Vagina (tissue), 2 donors: ENCODE data around the gene MAL. TPM values are rescaled to one million over a fixed set of nuclear protein-coding genes. Genes with fewer than 3 reads are reported as not detected.

Experiments
- DNase-seq, 2 donors: peaks; one replicate each; pipeline ENCODE4 v3.0.0-alpha.2; 2017; ENCODE audit errors: extremely low spot score in 2 of 2
- H3K27ac ChIP-seq: fragments of 200-600 bp; sonication (generic); one replicate; pipeline ENCODE4 v1.5.1; 2019
- H3K27me3 ChIP-seq: fragments of 200-600 bp; sonication (generic); one replicate; pipeline ENCODE4 v1.5.1; 2019
- H3K36me3 ChIP-seq, 2 donors: fragments of 200-600 bp; sonication (generic); one replicate each; pipeline ENCODE4 v1.5.1; 2017 to 2019
- H3K4me1 ChIP-seq: fragments of 200-600 bp; sonication (generic); one replicate; pipeline ENCODE4 v1.5.1; 2019
- H3K4me3 ChIP-seq, 2 donors: fragments of 200-600 bp; sonication (generic); 1 replicate in 1 of 2; 2 replicates in 1 of 2; pipeline ENCODE4 v1.5.1; 2016 to 2019
- H3K9me3 ChIP-seq: fragments of 200-600 bp; sonication (generic); one replicate; pipeline ENCODE4 v1.5.1; 2019
- POLR2A ChIP-seq, 2 donors: fragments of 450-650 bp; IDR thresholded peaks; one replicate each; pipeline ENCODE4 v1.6.1; 2017; ENCODE audit warnings: antibody characterized with exemption in 2 of 2, mild to moderate bottlenecking in 2 of 2, moderate library complexity in 2 of 2
- POLR2AphosphoS5 ChIP-seq, 2 donors: sonication (generic); formaldehyde crosslinking; IDR thresholded peaks; one replicate each; pipeline ENCODE4 v1.9.0; 2017; ENCODE audit warnings: antibody characterized with exemption in 2 of 2, mild to moderate bottlenecking in 2 of 2, low read depth in 1 of 2; ENCODE audit not compliant: insufficient read depth in 1 of 2
- intact Hi-C: fragments of 100-400 bp; cut with DNase I; formaldehyde crosslinking; loops from one replicate; pipeline ENCODE4 v1.15.1; 2023
- total RNA-seq: library from RNA; depleted of rRNA; stranded (reverse); fragments of >200 nt; gene quantifications from one replicate; pipeline ENCODE4 v1.2.3, GENCODE V29; 2016
- TF ChIP-seq, protein P1 (sequence below), 3 experiments: fragments of 450-650 bp in 2 of 3; fragments of 200-600 bp in 1 of 3; sonication (generic) in 1 of 3; IDR thresholded peaks; one replicate each; pipeline ENCODE4 v1.5.1; 2017 to 2019; ENCODE audit warnings: antibody characterized with exemption in 3 of 3, mild to moderate bottlenecking in 2 of 3, moderate library complexity in 2 of 3

The MAL gene
- total RNA-seq, 1 donor from 2014 or later = 71.0 TPM

DNA sequence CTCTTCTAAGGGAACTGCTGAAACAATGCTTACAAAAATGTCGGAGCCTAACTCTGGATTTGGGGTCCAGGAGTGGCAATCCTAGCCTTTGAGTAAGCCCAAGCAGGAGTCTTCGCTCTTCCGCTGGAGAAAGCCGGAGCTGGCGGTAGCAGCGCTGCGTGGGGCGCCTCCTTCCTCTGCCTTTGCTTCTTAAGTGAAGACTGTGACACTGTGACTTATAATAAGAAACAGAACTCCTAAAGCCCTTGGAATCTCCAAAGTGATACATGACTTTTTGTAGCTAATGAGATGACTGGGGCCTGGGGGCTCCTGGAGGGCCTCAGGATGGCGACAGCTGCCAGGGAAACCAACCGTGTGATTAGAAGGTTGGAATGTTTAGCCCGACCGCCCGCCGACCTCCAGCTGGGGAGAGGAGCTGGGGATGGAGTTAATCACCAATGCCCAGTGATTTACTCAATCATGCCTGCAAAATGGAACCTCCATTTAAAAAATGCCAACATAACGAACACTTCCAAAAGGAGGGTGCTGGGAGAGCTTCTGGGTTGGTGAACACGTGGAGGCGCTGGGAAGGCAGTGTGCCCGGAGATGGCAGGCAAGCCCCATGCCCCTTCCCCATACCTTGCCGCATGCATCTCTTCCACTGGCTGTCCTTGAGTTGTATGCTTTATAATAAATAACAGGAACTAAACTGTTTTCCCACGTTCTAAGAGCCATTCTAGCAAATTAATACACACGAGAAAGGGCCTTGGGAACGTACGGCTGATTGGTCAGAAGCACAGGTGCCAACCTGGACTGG lies 29.0 kb upstream of the MAL start:
- Histone ChIP-seq H3K27ac (no peak overlapping the region), H3K9me3 (no peaks in the 10 kb centered on the region), H3K27me3 (no peaks in the 10 kb centered on the region), H3K4me3 (no peak overlapping the region), H3K36me3 (no peaks in the 10 kb centered on the region), H3K4me1 (no peaks in the 10 kb centered on the region)
- no peak for DNase-seq
- no peak for TF ChIP-seq POLR2AphosphoS5 (IDR thresholded peaks at IDR 0.05; ENCODE audit: insufficient read depth in 1 of 2, low read depth in 1 of 2)
- TF ChIP-seq, protein P1, sequence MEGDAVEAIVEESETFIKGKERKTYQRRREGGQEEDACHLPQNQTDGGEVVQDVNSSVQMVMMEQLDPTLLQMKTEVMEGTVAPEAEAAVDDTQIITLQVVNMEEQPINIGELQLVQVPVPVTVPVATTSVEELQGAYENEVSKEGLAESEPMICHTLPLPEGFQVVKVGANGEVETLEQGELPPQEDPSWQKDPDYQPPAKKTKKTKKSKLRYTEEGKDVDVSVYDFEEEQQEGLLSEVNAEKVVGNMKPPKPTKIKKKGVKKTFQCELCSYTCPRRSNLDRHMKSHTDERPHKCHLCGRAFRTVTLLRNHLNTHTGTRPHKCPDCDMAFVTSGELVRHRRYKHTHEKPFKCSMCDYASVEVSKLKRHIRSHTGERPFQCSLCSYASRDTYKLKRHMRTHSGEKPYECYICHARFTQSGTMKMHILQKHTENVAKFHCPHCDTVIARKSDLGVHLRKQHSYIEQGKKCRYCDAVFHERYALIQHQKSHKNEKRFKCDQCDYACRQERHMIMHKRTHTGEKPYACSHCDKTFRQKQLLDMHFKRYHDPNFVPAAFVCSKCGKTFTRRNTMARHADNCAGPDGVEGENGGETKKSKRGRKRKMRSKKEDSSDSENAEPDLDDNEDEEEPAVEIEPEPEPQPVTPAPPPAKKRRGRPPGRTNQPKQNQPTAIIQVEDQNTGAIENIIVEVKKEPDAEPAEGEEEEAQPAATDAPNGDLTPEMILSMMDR (IDR thresholded peaks at IDR 0.05) = no peak
- no peak for TF ChIP-seq POLR2A (IDR thresholded peaks at IDR 0.05)
- intact Hi-C loops = no loop called here

DNA sequence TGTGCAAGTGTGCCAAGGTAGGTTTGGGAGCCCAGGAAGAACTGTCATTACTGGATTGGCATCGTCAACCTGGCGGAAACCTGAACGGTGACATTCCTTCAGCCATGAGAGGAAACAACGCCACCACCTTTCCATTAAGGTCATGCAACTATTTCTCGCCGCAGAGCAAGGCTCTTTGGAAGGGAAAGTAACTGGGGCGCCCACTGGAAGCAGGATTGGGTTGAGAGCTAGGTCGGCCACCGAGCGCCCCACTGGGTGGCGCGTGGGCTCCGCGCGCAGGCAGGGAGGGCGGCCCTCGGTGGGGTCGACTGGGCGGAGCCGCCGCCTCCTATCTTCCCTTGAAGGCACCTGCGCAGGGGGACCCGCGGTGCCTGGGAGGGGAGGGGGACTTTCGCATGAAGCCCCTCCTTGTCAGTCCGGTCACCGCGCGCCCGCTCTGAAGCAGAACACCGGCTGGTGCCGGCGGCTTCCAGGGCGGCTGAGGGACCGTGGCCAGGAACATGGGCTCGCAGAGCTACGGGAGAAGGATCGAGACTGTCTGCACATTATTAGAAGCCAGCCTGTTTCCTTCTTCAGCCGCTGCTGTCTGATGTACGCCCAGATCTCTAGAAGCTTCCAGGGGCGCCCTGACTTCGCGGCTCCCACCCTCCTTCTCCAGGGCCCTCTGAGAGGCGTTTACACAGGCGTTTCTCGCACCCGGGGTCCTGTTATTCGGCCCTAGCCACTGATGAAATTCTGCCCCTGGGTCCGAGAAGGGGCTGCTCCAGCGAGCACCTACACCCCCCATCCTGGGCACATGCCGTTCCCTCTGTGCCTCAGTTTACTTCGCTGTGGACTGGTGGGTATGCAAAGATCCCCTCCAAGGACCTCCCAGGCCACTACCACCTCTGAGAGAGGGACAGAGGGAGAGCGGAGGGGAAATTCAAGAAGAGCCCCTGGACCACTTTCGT lies 27.3 kb upstream of the MAL start:
- Histone ChIP-seq H3K4me1 (no peaks in the 10 kb centered on the region), H3K9me3 (no peaks in the 10 kb centered on the region), H3K4me3 (peak overlapping the region in 1 of 2 donors; percentile 16), H3K27ac (no peak overlapping the region), H3K27me3 (no peaks in the 10 kb centered on the region), H3K36me3 (no peaks in the 10 kb centered on the region)
- intact Hi-C loops = no loop called here
- TF ChIP-seq POLR2A (IDR thresholded peaks at IDR 0.05) (no peak), POLR2AphosphoS5 (IDR thresholded peaks at IDR 0.05; ENCODE audit: insufficient read depth in 1 of 2, low read depth in 1 of 2) (no peak)
- TF ChIP-seq, protein P1 (IDR thresholded peaks at IDR 0.05) = no peak
- no peak for DNase-seq

DNA sequence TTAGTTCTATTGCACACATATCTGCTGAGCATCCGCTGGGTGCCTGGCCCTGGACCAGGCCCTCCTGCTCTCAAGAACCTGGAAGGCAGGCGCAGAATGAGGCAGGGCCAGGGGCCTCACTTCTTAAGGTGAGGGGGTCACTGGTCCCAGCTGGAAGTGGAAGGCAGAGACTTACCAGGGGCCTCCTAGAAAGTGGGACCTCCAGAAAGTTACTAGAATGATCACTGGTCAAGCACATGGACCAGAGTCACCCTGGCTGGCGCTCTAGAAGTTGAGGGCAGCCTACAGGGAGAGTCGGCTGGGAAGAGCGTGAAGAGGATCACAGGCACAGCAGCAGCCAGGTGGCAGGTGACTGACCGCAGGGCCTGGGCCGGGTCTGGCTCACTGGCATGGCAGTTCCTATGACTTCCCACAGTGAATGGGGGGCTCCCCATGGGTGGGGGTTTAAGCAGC lies 26.1 kb upstream of the MAL start:
- no peaks in the 10 kb centered on the region for H3K4me1 ChIP-seq
- intact Hi-C loops = no loop called here
- H3K27ac ChIP-seq = no peak overlapping the region
- DNase-seq = no peak
- TF ChIP-seq, protein P1 (IDR thresholded peaks at IDR 0.05) = no peak
- no peak for TF ChIP-seq POLR2AphosphoS5 (IDR thresholded peaks at IDR 0.05; ENCODE audit: insufficient read depth in 1 of 2, low read depth in 1 of 2)
- no peak for TF ChIP-seq POLR2A (IDR thresholded peaks at IDR 0.05)
- no peak overlapping the region for H3K4me3 ChIP-seq
- no peaks in the 10 kb centered on the region for H3K27me3 ChIP-seq
- no peaks in the 10 kb centered on the region for H3K36me3 ChIP-seq
- H3K9me3 ChIP-seq = no peaks in the 10 kb centered on the region

DNA sequence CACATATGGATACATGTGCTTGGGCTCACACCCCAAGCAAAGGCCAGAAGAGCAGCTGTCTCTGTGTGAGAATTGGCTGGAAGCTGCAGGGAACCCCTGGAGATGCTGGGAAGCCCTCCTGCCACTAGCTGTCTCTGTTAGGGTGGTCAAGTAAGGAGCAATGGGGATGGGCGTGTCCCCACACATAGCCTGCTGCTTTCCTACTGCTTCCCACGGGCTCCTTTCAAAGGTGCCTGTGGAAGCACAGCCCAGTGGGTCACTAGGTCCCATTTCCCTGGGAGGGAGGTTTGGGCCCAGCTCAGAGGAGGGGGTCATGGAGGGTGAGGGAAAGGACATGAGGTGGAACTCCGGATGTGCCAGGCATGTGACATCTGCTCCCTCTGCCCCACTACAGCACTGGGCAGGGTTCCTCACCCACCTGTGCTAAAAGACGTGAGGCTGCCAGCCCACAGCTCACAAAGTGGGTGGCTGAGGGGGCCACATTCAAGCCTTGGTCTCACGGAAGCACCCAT lies 24.4 kb upstream of the MAL start:
- no peaks in the 10 kb centered on the region for H3K27me3 ChIP-seq
- TF ChIP-seq, protein P1 (IDR thresholded peaks at IDR 0.05) = no peak
- TF ChIP-seq POLR2A (IDR thresholded peaks at IDR 0.05) = no peak
- no peak for TF ChIP-seq POLR2AphosphoS5 (IDR thresholded peaks at IDR 0.05; ENCODE audit: insufficient read depth in 1 of 2, low read depth in 1 of 2)
- H3K36me3 ChIP-seq = no peaks in the 10 kb centered on the region

More for the DNA sequence above, 24.4 kb upstream of the MAL start:
- Histone ChIP-seq H3K4me3 (no peak overlapping the region), H3K4me1 (no peaks in the 10 kb centered on the region), H3K9me3 (no peaks in the 10 kb centered on the region), H3K27ac (no peak overlapping the region)
- no peak for DNase-seq
- intact Hi-C loops = no loop called here
